GM12891 (cell line): ENCODE measurements around the gene DMXL1.

Source experiments
- POLR2A ChIP-seq: IDR thresholded peaks from 2 replicates; pipeline ENCODE4 v1.6.1; 2011; ENCODE audit warnings: low read depth, low read length, control low read depth
- POLR2AphosphoS5 ChIP-seq: IDR thresholded peaks from 2 replicates; pipeline ENCODE4 v1.6.1; 2011; ENCODE audit warnings: low read depth, low read length, control low read depth
- SPI1 ChIP-seq: IDR thresholded peaks from 2 replicates; pipeline ENCODE4 v1.6.1; 2011; ENCODE audit warnings: low read depth, low read length, control low read depth
- TAF1 ChIP-seq: IDR thresholded peaks from 2 replicates; pipeline ENCODE4 v1.6.1; 2011; ENCODE audit warnings: low read depth, low read length, control low read depth

- TF ChIP-seq POLR2A (no peak), TAF1 (no peak), POLR2AphosphoS5 (no peak), SPI1 (no peak)
These were observed 7.1 kb upstream of the DMXL1 start for GRCh38 chr5:119063579-119064379.
